K562 (cell line): ENCODE results near the gene TRUB2.

ENCODE experiments used
- ELK1 ChIP-seq: sonication (generic); formaldehyde crosslinking; IDR thresholded peaks from 2 replicates; pipeline ENCODE4 v1.8.1; 2022; ENCODE audit warnings: missing genetic modification reagents
- HCFC1 ChIP-seq: IDR thresholded peaks from 2 replicates; pipeline ENCODE4 v1.6.1; 2012; ENCODE audit warnings: low read depth, low read length, improper control_type of control experiment
- NFE2 ChIP-seq: IDR thresholded peaks from 2 replicates; pipeline ENCODE4 v1.6.1; 2014; ENCODE audit warnings: antibody characterized with exemption, low read depth
- STAT6 ChIP-seq: sonication (generic); formaldehyde crosslinking; IDR thresholded peaks from 2 replicates; pipeline ENCODE4 v1.8.1; 2023; ENCODE audit warnings: mild to moderate bottlenecking, missing genetic modification reagents
- ZBTB49 ChIP-seq: sonication (generic); formaldehyde crosslinking; IDR thresholded peaks from 2 replicates; pipeline ENCODE4 v1.8.0; 2022; ENCODE audit warnings: missing genetic modification reagents, mild to moderate bottlenecking, borderline replicate concordance

- TF ChIP-seq ELK1 (CRISPR knock-in tag) (no peak), NFE2 (no peak), ZBTB49 (CRISPR knock-in tag) (no peak), STAT6 (CRISPR knock-in tag) (no peak), HCFC1 (no peak)
Observed at GRCh38 chr9:128344931-128345605, 22.8 kb upstream of the TRUB2 start.
